Heart left ventricle (tissue), 13 donors: ENCODE measurements around the gene NTM.

ENCODE experiments used
- CTCF ChIP-seq, 12 donors: fragments of 200-600 bp; sonication (generic) in 4 of 12; IDR thresholded peaks; one replicate each; pipeline versions ENCODE4 v1.5.0 to v1.8.0; 2018 to 2022; ENCODE audit warnings: antibody characterized with exemption in 12 of 12, mild to moderate bottlenecking in 5 of 12
- POLR2A ChIP-seq, 2 donors: fragments of 450-650 bp; IDR thresholded peaks; one replicate each; pipeline ENCODE4 v1.6.1; 2017; ENCODE audit warnings: antibody characterized with exemption in 2 of 2, mild to moderate bottlenecking in 2 of 2, moderate library complexity in 2 of 2
- donor health status: ischemic (EF 13 %, LVEDD 7.1; RV severe dilation, severe dysfunction).
- donor health status: DM: no; HTN: yes; CAD: no.
- donor health status: DM: no; HTN: no; CAD: no.
- donor health status: ischemic (EF 25% LVEDD 6.9; RV normal size, moderate dysfunction).
- donor health status: ischemic (EF 25% LVEDD 5.7; RV mildly dilated, moderate dysfunction).
- donor health status: ischemic (EF 35%, LVEDD 5.7; RV mildly dilated, moderate dysfunction).
- donor health status: nonischemic (EF 11% LVEDD 7.7; RV severe dilation, severe dysfunction).
- donor health status: DM: yes; HTN: yes; CAD: no.
- donor health status: PGD.
- donor health status: ischemic (EF 29% LVEDD 5.4; RV normal size, mild dysfunction).
- donor health status: nonischemic (EF 23%, LVEDD 6.1; RV moderate dilation, normal function).

GRCh38 chr11:131491503-131491902 lies 121.1 kb downstream of the NTM start:
- no peak for TF ChIP-seq CTCF (IDR thresholded peaks at IDR 0.05)
- TF ChIP-seq POLR2A (IDR thresholded peaks at IDR 0.05), result no peak
